Panc1 (cell line): ENCODE data around the gene SCAMP3.

Source experiments
- POLR2AphosphoS5 ChIP-seq: IDR thresholded peaks from 2 replicates; pipeline ENCODE4 v1.6.1; 2012; ENCODE audit warnings: mild to moderate bottlenecking, low read depth, low read length, moderate library complexity
- SIN3A ChIP-seq: IDR thresholded peaks from 2 replicates; pipeline ENCODE4 v1.6.1; 2012; ENCODE audit warnings: low read depth, mild to moderate bottlenecking, low read length, moderate library complexity, borderline replicate concordance; ENCODE audit not compliant: insufficient read depth
- TCF7L2 ChIP-seq: IDR thresholded peaks from 2 replicates; pipeline ENCODE4 v1.6.1; 2011; ENCODE audit warnings: mild to moderate bottlenecking, low read depth, low read length, inconsistent platforms
- TF ChIP-seq, protein P1 (sequence below): fragments of 450-650 bp; IDR thresholded peaks from 2 replicates; pipeline ENCODE4 v1.5.1; 2017; ENCODE audit warnings: mild to moderate bottlenecking
- TF ChIP-seq, protein P2 (sequence below), 2 experiments: IDR thresholded peaks; 2 replicates each; pipeline ENCODE4 v1.6.1; 2011 to 2012; ENCODE audit warnings: low read depth in 2 of 2, control low read depth in 1 of 2, low read length in 1 of 2, mild to moderate bottlenecking in 1 of 2, moderate library complexity in 1 of 2; ENCODE audit not compliant: insufficient read depth in 1 of 2

DNA sequence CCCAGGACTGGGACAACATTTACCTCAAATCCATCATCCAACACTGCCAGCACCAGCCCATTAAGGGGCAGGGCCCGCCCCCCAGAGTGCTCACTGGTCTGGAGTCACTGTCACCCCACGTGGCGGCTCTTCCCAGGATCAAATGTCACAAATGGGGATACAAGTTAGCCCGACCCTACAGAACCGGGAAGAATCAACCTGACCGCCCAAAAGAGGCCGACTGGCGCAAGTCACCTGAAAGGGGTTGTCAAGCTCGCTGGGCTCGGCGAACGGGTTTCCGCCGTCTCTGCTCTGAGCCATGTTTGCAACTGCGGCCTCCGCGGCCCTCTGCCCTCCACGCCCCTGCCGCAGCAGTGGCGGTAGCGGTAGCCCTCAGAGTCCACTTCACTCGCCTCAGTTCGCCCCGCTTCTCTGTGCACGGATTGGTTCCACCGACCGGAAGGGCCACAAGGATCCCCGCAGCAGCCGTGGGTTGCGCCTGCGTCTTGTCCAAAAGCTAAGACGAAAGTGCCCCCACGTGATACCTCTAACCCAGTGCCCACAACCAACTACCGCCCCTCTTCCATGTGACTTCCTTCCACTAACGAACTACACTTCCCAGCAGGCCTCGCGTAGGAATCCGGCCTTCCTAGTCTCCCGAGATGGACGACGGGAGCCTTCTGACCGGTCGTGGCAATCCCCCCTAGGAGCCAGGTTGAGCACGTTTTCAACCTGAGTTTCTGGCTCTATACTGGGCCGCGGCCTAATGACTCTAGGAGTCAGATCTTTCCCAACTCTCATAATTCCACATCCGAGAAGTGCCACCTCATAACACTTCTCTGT is at the start of gene SCAMP3:
- TF ChIP-seq, protein P1, sequence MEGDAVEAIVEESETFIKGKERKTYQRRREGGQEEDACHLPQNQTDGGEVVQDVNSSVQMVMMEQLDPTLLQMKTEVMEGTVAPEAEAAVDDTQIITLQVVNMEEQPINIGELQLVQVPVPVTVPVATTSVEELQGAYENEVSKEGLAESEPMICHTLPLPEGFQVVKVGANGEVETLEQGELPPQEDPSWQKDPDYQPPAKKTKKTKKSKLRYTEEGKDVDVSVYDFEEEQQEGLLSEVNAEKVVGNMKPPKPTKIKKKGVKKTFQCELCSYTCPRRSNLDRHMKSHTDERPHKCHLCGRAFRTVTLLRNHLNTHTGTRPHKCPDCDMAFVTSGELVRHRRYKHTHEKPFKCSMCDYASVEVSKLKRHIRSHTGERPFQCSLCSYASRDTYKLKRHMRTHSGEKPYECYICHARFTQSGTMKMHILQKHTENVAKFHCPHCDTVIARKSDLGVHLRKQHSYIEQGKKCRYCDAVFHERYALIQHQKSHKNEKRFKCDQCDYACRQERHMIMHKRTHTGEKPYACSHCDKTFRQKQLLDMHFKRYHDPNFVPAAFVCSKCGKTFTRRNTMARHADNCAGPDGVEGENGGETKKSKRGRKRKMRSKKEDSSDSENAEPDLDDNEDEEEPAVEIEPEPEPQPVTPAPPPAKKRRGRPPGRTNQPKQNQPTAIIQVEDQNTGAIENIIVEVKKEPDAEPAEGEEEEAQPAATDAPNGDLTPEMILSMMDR, result no peak
- TF ChIP-seq, protein P2, sequence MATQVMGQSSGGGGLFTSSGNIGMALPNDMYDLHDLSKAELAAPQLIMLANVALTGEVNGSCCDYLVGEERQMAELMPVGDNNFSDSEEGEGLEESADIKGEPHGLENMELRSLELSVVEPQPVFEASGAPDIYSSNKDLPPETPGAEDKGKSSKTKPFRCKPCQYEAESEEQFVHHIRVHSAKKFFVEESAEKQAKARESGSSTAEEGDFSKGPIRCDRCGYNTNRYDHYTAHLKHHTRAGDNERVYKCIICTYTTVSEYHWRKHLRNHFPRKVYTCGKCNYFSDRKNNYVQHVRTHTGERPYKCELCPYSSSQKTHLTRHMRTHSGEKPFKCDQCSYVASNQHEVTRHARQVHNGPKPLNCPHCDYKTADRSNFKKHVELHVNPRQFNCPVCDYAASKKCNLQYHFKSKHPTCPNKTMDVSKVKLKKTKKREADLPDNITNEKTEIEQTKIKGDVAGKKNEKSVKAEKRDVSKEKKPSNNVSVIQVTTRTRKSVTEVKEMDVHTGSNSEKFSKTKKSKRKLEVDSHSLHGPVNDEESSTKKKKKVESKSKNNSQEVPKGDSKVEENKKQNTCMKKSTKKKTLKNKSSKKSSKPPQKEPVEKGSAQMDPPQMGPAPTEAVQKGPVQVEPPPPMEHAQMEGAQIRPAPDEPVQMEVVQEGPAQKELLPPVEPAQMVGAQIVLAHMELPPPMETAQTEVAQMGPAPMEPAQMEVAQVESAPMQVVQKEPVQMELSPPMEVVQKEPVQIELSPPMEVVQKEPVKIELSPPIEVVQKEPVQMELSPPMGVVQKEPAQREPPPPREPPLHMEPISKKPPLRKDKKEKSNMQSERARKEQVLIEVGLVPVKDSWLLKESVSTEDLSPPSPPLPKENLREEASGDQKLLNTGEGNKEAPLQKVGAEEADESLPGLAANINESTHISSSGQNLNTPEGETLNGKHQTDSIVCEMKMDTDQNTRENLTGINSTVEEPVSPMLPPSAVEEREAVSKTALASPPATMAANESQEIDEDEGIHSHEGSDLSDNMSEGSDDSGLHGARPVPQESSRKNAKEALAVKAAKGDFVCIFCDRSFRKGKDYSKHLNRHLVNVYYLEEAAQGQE (IDR thresholded peaks at IDR 0.05; ENCODE audit: insufficient read depth in 1 of 2, low read depth in 2 of 2, low read length in 1 of 2), result 0 out of 4 replicates have a peak, but pooled peaks of 1 of the 2 experiments have one; percentile 57
- TF ChIP-seq POLR2AphosphoS5, result peak; percentile 99
- TF ChIP-seq SIN3A, result peak; percentile 74
- no peak for TF ChIP-seq TCF7L2
